ENCODE results near the gene COL6A1. TPM values are rescaled to one million over a fixed set of nuclear protein-coding genes. Genes with fewer than 3 reads are reported as not detected.

COL6A1 gene
- total RNA-seq, 1 donor: 538 TPM

- no peak overlapping the region for H3K4me3 ChIP-seq (ENCODE audit: low read depth, low read length)
- DNase-seq (ENCODE audit: low read depth): no peak
- no peak for TF ChIP-seq CTCF (IDR thresholded peaks at IDR 0.05; ENCODE audit: insufficient read depth, low read depth, low read length)
Observed at GRCh38 chr21:45941717-45942546, 39.6 kb upstream of the COL6A1 start.

- no peak overlapping the region for H3K4me3 ChIP-seq (ENCODE audit: low read depth, low read length)
- DNase-seq (ENCODE audit: low read depth): no peak
- no peak for TF ChIP-seq CTCF (IDR thresholded peaks at IDR 0.05; ENCODE audit: insufficient read depth, low read depth, low read length)
Observed at GRCh38 chr21:45942755-45943629, 38.6 kb upstream of the COL6A1 start.

GRCh38 chr21:45943630-45944540 lies 37.7 kb upstream of the COL6A1 start:
- no peak for TF ChIP-seq CTCF (IDR thresholded peaks at IDR 0.05; ENCODE audit: insufficient read depth, low read depth, low read length)

GRCh38 chr21:45944601-45945000 lies 37.0 kb upstream of the COL6A1 start:
- no peak for TF ChIP-seq CTCF (IDR thresholded peaks at IDR 0.05; ENCODE audit: insufficient read depth, low read depth, low read length)
- H3K4me3 ChIP-seq (ENCODE audit: low read depth, low read length): no peak overlapping the region
- no peak for DNase-seq (ENCODE audit: low read depth)

More at GRCh38 chr21:45943630-45944540, 37.7 kb upstream of the COL6A1 start:
- H3K4me3 ChIP-seq (ENCODE audit: low read depth, low read length): no peak overlapping the region
- no peak for DNase-seq (ENCODE audit: low read depth)

GRCh38 chr21:45945066-45945867 lies 36.3 kb upstream of the COL6A1 start:
- H3K4me3 ChIP-seq (ENCODE audit: low read depth, low read length): no peak overlapping the region
- no peak for DNase-seq (ENCODE audit: low read depth)
- no peak for TF ChIP-seq CTCF (IDR thresholded peaks at IDR 0.05; ENCODE audit: insufficient read depth, low read depth, low read length)

Data from fibroblast of villous mesenchyme (primary cell).